GM12878 (cell line): ENCODE data around the gene BCLAF1. TPM values are rescaled to one million over a fixed set of nuclear protein-coding genes. Genes with fewer than 3 reads are reported as not detected.

Source experiments
- ATAC-seq: fragments of 200-7000 bp; cut with Tn5 transposase; 3 replicates; pipeline ENCODE4 v1.9.1; 2020; ENCODE audit warnings: mild to moderate bottlenecking, moderate library complexity
- BruUV-seq: library from RNA; stranded (reverse); fragments of 400-500 nt; replicated peaks from 2 replicates; lab custom pipeline; 2021; lab: Mats Ljungman, UMichigan
- CTCF ChIA-PET: fragments of 300-600 bp; sonication (Branson Sonifier 250); formaldehyde crosslinking; extraction: SDS; loops from one replicate; lab custom pipeline; 2021; ENCODE audit warnings: inconsistent platforms; lab: Yijun Ruan, JAX
- POLR2A ChIA-PET: fragments of 350-600 bp; formaldehyde crosslinking; extraction: SDS; loops from one replicate; lab custom pipeline; 2021; ENCODE audit warnings: inconsistent platforms; lab: Charles Lee
- RAD21 ChIA-PET: fragments of 300-600 bp; sonication (Branson Sonifier 250); formaldehyde crosslinking; loops from one replicate; lab custom pipeline; 2023; ENCODE audit warnings: antibody characterized with exemption; ENCODE audit not compliant: unreplicated experiment; lab: Charles Lee
- SMC1A ChIA-PET: fragments of 300-600 bp; sonication (Branson Sonifier 250); formaldehyde crosslinking; loops from one replicate; lab custom pipeline; 2023; ENCODE audit not compliant: unreplicated experiment, uncharacterized antibody; lab: Charles Lee
- DNase-seq: peaks from one replicate; pipeline ENCODE4 v3.0.0-alpha.2; 2011; ENCODE audit warnings: low read depth, low spot score
- FAIRE-seq: peaks from 3 replicates; lab custom pipeline; 2011; peaks lifted over from hg19 to GRCh38; lab: Jason Lieb, UNC
- H2AFZ ChIP-seq: 2 replicates; pipeline ENCODE4 v1.6.0; 2011; ENCODE audit warnings: low read depth, low read length, control low read depth; ENCODE audit not compliant: control insufficient read depth
- H3K27ac ChIP-seq: 2 replicates; pipeline ENCODE4 v1.5.1; 2011; ENCODE audit warnings: control low read depth; ENCODE audit not compliant: control insufficient read depth, insufficient read depth
- H3K27me3 ChIP-seq, 2 experiments: replicated peaks in 1 of 2; 2 replicates each; pipeline versions ENCODE4 v1.6.0 to v1.6.1; 2011; ENCODE audit warnings: low read length in 1 of 2; ENCODE audit not compliant: control insufficient read depth in 2 of 2, insufficient read depth in 2 of 2
- H3K36me3 ChIP-seq, 2 experiments: 2 replicates each; pipeline ENCODE4 v1.5.1; 2011; ENCODE audit warnings: low read length in 1 of 2; ENCODE audit not compliant: control insufficient read depth in 2 of 2, insufficient read depth in 2 of 2
- H3K4me1 ChIP-seq: 2 replicates; pipeline ENCODE4 v1.6.1; 2011; ENCODE audit warnings: mild to moderate bottlenecking, low read length, moderate library complexity, mixed read lengths; ENCODE audit not compliant: control insufficient read depth, insufficient read depth
- H3K4me2 ChIP-seq: 2 replicates; pipeline ENCODE4 v1.6.0; 2011; ENCODE audit warnings: control low read depth; ENCODE audit not compliant: control insufficient read depth, insufficient read depth
- H3K4me3 ChIP-seq: fragments of 200-600 bp; sonication (generic); 2 replicates; pipeline ENCODE4 v1.5.1; 2016
- H3K79me2 ChIP-seq: 2 replicates; pipeline ENCODE4 v1.6.0; 2011; ENCODE audit warnings: low read length; ENCODE audit not compliant: control insufficient read depth, insufficient read depth
- H3K9ac ChIP-seq: 2 replicates; pipeline ENCODE4 v1.8.0; 2011; ENCODE audit warnings: low read length, control low read depth, mixed read lengths; ENCODE audit not compliant: control insufficient read depth, insufficient read depth
- H3K9me3 ChIP-seq: replicated peaks from 3 replicates; pipeline ENCODE4 v1.5.1; 2011; ENCODE audit warnings: mild to moderate bottlenecking, low read length; ENCODE audit not compliant: control insufficient read depth, insufficient read depth
- H4K20me1 ChIP-seq: 2 replicates; pipeline ENCODE4 v1.6.0; 2011; ENCODE audit not compliant: control insufficient read depth, insufficient read depth
- CREB1 ChIP-seq: IDR thresholded peaks from 2 replicates; pipeline ENCODE4 v1.6.1; 2012; ENCODE audit warnings: low read depth, mild to moderate bottlenecking, inconsistent platforms
- IKZF1 ChIP-seq: fragments of 450-650 bp; conservative IDR thresholded peaks from 2 replicates; pipeline ENCODE4 v1.6.1; 2017; ENCODE audit warnings: antibody characterized with exemption, mild to moderate bottlenecking
- MEF2B ChIP-seq: fragments of 450-650 bp; IDR thresholded peaks from 2 replicates; pipeline ENCODE4 v1.6.1; 2018; ENCODE audit warnings: mild to moderate bottlenecking, moderate library complexity; ENCODE audit not compliant: partially characterized antibody, poor library complexity, severe bottlenecking
- RCOR1 ChIP-seq: conservative IDR thresholded peaks from 2 replicates; pipeline ENCODE4 v1.6.1; 2012; ENCODE audit warnings: low read depth, low read length, improper control_type of control experiment
- SMAD5 ChIP-seq: IDR thresholded peaks from 2 replicates; pipeline ENCODE4 v1.6.1; 2016; ENCODE audit warnings: antibody characterized with exemption, low read depth
- SMC3 ChIP-seq: IDR thresholded peaks from 2 replicates; pipeline ENCODE4 v1.6.1; 2011; ENCODE audit warnings: low read length, improper control_type of control experiment, borderline replicate concordance
- WGBS: methylation state at CpG from one replicate; pipeline ENCODE4 v1.1.6; 2016; ENCODE audit warnings: low lambda C conversion rate; ENCODE audit not compliant: insufficient replicate concordance, insufficient coverage; ENCODE audit errors: missing lambda C conversion rate; 5-methylcytosine and 5-hydroxymethylcytosine counted together
- in situ Hi-C: fragments of 300-500 bp; cut with MboI; formaldehyde crosslinking; loops from 9 replicates; pipeline ENCODE4 v1.14.3; 2018; ENCODE audit warnings: mixed read lengths
- intact Hi-C: fragments of 100-400 bp; cut with micrococcal nuclease; formaldehyde crosslinking; loops from one replicate; pipeline ENCODE4 v1.14.2; 2022; ENCODE audit not compliant: unreplicated experiment
- polyA plus RNA-seq, 11 experiments: library from polyadenylated mRNA; depleted of rRNA in 4 of 11; unstranded in 6 of 11; stranded (reverse) in 5 of 11; fragments of >200 nt; fragmentation: Nextera tagmentation in 4 of 11; fragmentation: Illumina TruSeq in 1 of 11; extraction: Ambion mirVana in 4 of 11; extraction: Trizol in 1 of 11; gene quantifications; 1 replicate in 1 of 11; 2 replicates in 10 of 11; pipeline versions ENCODE4 v1.2.1 to v1.2.3, GENCODE V29; 2011 to 2016; ENCODE audit warnings: inconsistent platforms in 2 of 11, missing spikeins in 2 of 11, low read depth in 1 of 11
- total RNA-seq, 4 experiments: library from RNA; depleted of rRNA in 3 of 4; stranded (reverse); fragments of >200 nt in 3 of 4; fragmentation: Illumina TruSeq in 1 of 4; extraction: Trizol in 1 of 4; gene quantifications; 2 replicates each; pipeline versions ENCODE4 v1.2.1 to v1.2.3, GENCODE V29; 2013 to 2021

The BCLAF1 gene
- total and polyA plus RNA-seq, 10 of the 15 experiments (the other 5 are each of a cell fraction or from before 2014, with no cell fraction given), result 56.0 to 223 (median 114) TPM

- Histone ChIP-seq H3K4me2 (no peak overlapping the region), H4K20me1 (no peaks in the 10 kb centered on the region), H3K27me3 (no peaks in the 10 kb centered on the region; a peak in 1 of 4 replicates), H3K36me3 (no peaks in the 10 kb centered on the region), H3K4me1 (no peaks in the 10 kb centered on the region), H3K9me3 (no peaks in the 10 kb centered on the region), H3K27ac (no peak overlapping the region), H3K9ac (no peak overlapping the region), H3K4me3 (no peak overlapping the region)
- SMC1A ChIA-PET, result interaction anchor here (1.3 kb wide), 1 partner anchor 9 kb away, joined by 4 read pairs; no protein-coding TSS in a partner anchor
- no TSS peak for BruUV-seq
- in situ Hi-C loops (no loop called here), intact Hi-C loops (no loop called here)
- CTCF ChIA-PET, result interaction anchor here (3.1 kb wide), 1 partner anchor 13 kb away, joined by 17 read pairs; no protein-coding TSS in a partner anchor
- POLR2A ChIA-PET, result no interaction called here
- no peak for DNase-seq
- RAD21 ChIA-PET, result no interaction called here
- ATAC-seq, result no peak
- TF ChIP-seq CREB1 (no peak), RCOR1 (no peak), IKZF1 (no peak), SMAD5 (no peak), MEF2B (no peak)
- TF ChIP-seq, all 136 proteins: peak for 0
- Histone ChIP-seq H3K79me2 (no peaks in the 10 kb centered on the region), H2AFZ (no peak overlapping the region)
- FAIRE-seq, result no peak
Measured at GRCh38 chr6:136213853-136214252, 75.8 kb downstream of the BCLAF1 start.

- no peak for TF ChIP-seq SMC3
- Histone ChIP-seq H3K79me2 (no peaks in the 10 kb centered on the region), H3K4me2 (no peak overlapping the region), H3K27me3 (no peaks in the 10 kb centered on the region; a peak in 1 of 4 replicates), H3K27ac (no peak overlapping the region), H3K9ac (no peak overlapping the region), H4K20me1 (no peaks in the 10 kb centered on the region), H3K36me3 (no peaks in the 10 kb centered on the region), H3K4me3 (no peak overlapping the region), H3K4me1 (no peaks in the 10 kb centered on the region), H2AFZ (no peak overlapping the region), H3K9me3 (no peaks in the 10 kb centered on the region)
- POLR2A ChIA-PET, result no interaction called here
- no peak for DNase-seq
- SMC1A ChIA-PET, result interaction anchor here (1.3 kb wide), 1 partner anchor 8 kb away, joined by 4 read pairs; no protein-coding TSS in a partner anchor
- no peak for FAIRE-seq
- in situ Hi-C loops (no loop called here), intact Hi-C loops (no loop called here)
- RAD21 ChIA-PET, result no interaction called here
- no TSS peak for BruUV-seq
- ATAC-seq, result no peak
- WGBS, result 36% methylated on average over 5 of the region's 5 CpGs
- CTCF ChIA-PET, result interaction anchor here (0.7 to 3.1 kb wide), 2 partner anchors 14 to 677 kb away, joined by 3 to 17 read pairs; no protein-coding TSS in a partner anchor
Measured at GRCh38 chr6:136213012-136213539, 76.6 kb downstream of the BCLAF1 start.
